ENCODE results near the gene DPRX.

DNA sequence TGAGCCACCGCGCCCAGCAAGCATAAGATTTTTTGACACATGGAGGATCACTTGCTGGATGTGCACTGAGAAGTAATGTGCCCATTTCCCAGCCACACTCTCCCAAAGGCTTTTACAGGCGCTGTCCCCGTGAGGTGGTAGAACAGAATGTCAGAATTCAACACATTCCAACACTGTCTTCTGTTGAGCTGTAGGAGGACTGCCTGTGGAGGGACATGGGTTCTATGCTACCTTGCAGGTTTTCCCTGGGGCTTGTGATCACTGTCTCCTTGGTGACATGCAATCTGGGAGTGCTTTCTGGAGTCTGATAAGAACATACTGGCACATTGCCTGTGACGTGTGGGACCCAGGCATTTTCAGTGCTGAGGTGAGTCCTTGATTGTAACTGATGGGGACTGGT, 38.5 kb downstream of the DPRX start:
- TF ChIP-seq CTCF (IDR thresholded peaks at IDR 0.05) (no peak), POLR2A (IDR thresholded peaks at IDR 0.05) (no peak)

Data from thyroid gland (tissue), 4 donors.